ENCODE data around the gene ATP13A4.

ATP13A4 gene

DNA sequence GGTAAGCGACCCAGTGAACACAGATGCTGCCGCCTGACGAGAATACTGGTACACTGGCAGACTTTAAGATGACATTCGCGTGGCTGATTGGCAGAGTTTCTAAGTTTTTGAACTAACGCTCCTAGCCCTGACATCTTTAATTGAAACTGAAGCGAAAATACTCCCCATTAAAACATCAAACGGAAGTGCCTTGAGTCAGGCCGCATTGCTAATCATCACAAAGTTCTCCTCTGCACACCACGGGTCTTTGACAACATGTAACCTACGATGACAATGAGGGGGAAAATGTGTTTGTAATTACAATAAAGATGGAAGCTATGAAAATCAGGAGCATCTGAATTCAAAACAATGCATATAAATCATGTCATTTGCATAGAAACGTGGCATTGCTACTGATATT is 44.5 kb downstream of the ATP13A4 start:
- TF ChIP-seq, protein P1, sequence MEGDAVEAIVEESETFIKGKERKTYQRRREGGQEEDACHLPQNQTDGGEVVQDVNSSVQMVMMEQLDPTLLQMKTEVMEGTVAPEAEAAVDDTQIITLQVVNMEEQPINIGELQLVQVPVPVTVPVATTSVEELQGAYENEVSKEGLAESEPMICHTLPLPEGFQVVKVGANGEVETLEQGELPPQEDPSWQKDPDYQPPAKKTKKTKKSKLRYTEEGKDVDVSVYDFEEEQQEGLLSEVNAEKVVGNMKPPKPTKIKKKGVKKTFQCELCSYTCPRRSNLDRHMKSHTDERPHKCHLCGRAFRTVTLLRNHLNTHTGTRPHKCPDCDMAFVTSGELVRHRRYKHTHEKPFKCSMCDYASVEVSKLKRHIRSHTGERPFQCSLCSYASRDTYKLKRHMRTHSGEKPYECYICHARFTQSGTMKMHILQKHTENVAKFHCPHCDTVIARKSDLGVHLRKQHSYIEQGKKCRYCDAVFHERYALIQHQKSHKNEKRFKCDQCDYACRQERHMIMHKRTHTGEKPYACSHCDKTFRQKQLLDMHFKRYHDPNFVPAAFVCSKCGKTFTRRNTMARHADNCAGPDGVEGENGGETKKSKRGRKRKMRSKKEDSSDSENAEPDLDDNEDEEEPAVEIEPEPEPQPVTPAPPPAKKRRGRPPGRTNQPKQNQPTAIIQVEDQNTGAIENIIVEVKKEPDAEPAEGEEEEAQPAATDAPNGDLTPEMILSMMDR (conservative IDR thresholded peaks at IDR 0.05; ENCODE audit: low read length) = no peak
- H3K4me3 ChIP-seq (ENCODE audit: low read length) = no peak overlapping the region
- DNase-seq (ENCODE audit: low read depth) = no peak

GRCh38 chr3:193509103-193509965 is 45.4 kb downstream of the ATP13A4 start:
- no peak for DNase-seq (ENCODE audit: low read depth)
- TF ChIP-seq, protein P1 (conservative IDR thresholded peaks at IDR 0.05; ENCODE audit: low read length) = no peak
- no peak overlapping the region for H3K4me3 ChIP-seq (ENCODE audit: low read length)

DNA sequence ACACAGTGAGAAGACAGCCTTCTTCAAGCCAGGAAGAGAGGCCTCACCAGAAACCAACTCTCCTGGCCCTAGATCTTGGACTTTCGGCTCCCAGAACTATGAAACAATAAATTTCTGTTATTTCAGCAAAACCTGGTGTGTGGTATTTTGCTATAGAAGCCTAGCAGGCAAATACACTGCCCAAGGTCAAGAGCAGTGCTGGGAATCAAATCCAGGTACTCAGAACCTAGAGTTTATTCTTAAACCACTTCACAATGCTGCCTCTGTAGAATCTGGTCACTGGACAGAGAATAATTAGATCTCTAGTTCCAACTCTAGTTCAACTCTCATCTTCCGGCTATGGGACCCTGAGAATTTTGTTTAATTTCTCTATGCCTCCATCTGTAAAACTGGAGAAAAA is 46.6 kb downstream of the ATP13A4 start:
- TF ChIP-seq, protein P1 (conservative IDR thresholded peaks at IDR 0.05; ENCODE audit: low read length) = no peak
- no peak for DNase-seq (ENCODE audit: low read depth)
- no peak overlapping the region for H3K4me3 ChIP-seq (ENCODE audit: low read length)

GRCh38 chr3:193507566-193507965 is 47.1 kb downstream of the ATP13A4 start:
- DNase-seq (ENCODE audit: low read depth) = no peak
- H3K4me3 ChIP-seq (ENCODE audit: low read length) = no peak overlapping the region
- TF ChIP-seq, protein P1 (conservative IDR thresholded peaks at IDR 0.05; ENCODE audit: low read length) = no peak

- H3K4me3 ChIP-seq (ENCODE audit: low read length) = no peak overlapping the region
- TF ChIP-seq, protein P1 (conservative IDR thresholded peaks at IDR 0.05; ENCODE audit: low read length) = no peak
- DNase-seq (ENCODE audit: low read depth) = no peak
Measured at GRCh38 chr3:193506921-193507320, 47.8 kb downstream of the ATP13A4 start.

DNA sequence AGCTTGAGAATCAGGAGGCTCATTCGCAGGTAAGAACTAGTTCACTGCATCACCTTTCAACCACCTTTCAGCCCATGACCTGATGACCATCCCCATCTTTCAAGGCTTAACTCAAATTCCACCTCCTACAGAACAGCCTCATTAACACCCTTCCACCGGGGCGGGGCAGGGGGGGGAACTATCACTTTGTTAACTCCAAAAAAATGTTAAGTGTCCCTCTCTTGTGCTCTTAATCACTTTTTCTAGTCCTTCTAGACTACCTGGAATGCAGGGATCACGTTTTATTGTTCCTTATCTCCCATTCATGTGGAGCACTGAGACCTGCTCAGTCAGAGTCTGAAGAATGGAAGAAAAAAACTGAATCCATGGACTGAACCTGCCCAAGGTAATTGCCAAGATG is 51.8 kb downstream of the ATP13A4 start:
- H3K4me3 ChIP-seq (ENCODE audit: low read length) = no peak overlapping the region
- DNase-seq (ENCODE audit: low read depth) = no peak
- TF ChIP-seq, protein P1 (conservative IDR thresholded peaks at IDR 0.05; ENCODE audit: low read length) = no peak

GRCh38 chr3:193499801-193500485 is 54.8 kb downstream of the ATP13A4 start:
- DNase-seq (ENCODE audit: low read depth) = no peak
- TF ChIP-seq, protein P1 (conservative IDR thresholded peaks at IDR 0.05; ENCODE audit: low read length) = no peak
- no peak overlapping the region for H3K4me3 ChIP-seq (ENCODE audit: low read length)

All from AG10803 (cell line).